A549 (cell line): Measurements from ENCODE around the gene KCNMA1.

Experiments used
- POLR2A ChIP-seq: IDR thresholded peaks from 2 replicates; pipeline ENCODE4 v1.6.1; 2012; ENCODE audit warnings: mild to moderate bottlenecking, low read length
- RAD21 ChIP-seq, 2 experiments: fragments of >200 bp in 1 of 2; sonication (Bioruptor Twin) in 1 of 2; formaldehyde crosslinking in 1 of 2; IDR thresholded peaks in 1 of 2; conservative IDR thresholded peaks in 1 of 2; 2 replicates in 1 of 2; 3 replicates in 1 of 2; pipeline ENCODE4 v1.6.1; 2012 to 2018; ENCODE audit warnings: inconsistent platforms in 1 of 2
- TF ChIP-seq, protein P1 (sequence below): fragments of 450-650 bp; IDR thresholded peaks from 2 replicates; pipeline ENCODE4 v1.6.1; 2014; ENCODE audit warnings: antibody characterized with exemption
- TF ChIP-seq, protein P2 (sequence below): fragments of 200-600 bp; sonication (generic); IDR thresholded peaks from 2 replicates; pipeline ENCODE4 v1.6.1; 2016; ENCODE audit warnings: antibody characterized with exemption, mild to moderate bottlenecking, moderate library complexity

DNA sequence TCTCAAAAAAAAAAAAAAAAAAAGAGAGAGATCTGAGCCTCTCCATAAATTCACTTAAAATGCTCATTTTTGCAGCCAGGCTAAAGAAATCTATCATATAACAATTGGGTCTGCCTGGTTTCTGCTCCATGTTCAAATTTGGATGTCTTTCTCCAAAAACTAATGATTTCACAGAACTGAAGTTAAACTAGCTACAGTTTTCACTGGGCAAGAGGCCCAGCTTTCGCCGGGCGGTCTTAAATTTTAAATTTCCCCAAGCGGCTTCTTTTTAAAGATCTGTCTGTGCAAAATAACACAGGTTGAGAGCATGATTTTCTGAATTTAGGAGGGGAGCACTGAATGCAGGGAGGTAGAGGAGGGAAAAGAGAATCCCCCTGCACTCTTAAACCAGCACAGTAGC lies 603.4 kb downstream of the KCNMA1 start:
- TF ChIP-seq RAD21 (conservative IDR thresholded peaks at IDR 0.05 in 1 of 2, IDR thresholded peaks at IDR 0.05 in 1 of 2) (no peak), POLR2A (no peak)
- TF ChIP-seq, protein P1, sequence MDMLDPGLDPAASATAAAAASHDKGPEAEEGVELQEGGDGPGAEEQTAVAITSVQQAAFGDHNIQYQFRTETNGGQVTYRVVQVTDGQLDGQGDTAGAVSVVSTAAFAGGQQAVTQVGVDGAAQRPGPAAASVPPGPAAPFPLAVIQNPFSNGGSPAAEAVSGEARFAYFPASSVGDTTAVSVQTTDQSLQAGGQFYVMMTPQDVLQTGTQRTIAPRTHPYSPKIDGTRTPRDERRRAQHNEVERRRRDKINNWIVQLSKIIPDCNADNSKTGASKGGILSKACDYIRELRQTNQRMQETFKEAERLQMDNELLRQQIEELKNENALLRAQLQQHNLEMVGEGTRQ = no peak
- TF ChIP-seq, protein P2, sequence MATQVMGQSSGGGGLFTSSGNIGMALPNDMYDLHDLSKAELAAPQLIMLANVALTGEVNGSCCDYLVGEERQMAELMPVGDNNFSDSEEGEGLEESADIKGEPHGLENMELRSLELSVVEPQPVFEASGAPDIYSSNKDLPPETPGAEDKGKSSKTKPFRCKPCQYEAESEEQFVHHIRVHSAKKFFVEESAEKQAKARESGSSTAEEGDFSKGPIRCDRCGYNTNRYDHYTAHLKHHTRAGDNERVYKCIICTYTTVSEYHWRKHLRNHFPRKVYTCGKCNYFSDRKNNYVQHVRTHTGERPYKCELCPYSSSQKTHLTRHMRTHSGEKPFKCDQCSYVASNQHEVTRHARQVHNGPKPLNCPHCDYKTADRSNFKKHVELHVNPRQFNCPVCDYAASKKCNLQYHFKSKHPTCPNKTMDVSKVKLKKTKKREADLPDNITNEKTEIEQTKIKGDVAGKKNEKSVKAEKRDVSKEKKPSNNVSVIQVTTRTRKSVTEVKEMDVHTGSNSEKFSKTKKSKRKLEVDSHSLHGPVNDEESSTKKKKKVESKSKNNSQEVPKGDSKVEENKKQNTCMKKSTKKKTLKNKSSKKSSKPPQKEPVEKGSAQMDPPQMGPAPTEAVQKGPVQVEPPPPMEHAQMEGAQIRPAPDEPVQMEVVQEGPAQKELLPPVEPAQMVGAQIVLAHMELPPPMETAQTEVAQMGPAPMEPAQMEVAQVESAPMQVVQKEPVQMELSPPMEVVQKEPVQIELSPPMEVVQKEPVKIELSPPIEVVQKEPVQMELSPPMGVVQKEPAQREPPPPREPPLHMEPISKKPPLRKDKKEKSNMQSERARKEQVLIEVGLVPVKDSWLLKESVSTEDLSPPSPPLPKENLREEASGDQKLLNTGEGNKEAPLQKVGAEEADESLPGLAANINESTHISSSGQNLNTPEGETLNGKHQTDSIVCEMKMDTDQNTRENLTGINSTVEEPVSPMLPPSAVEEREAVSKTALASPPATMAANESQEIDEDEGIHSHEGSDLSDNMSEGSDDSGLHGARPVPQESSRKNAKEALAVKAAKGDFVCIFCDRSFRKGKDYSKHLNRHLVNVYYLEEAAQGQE = no peak
